ENCODE data around the gene NFIL3. TPM values are rescaled to one million over a fixed set of nuclear protein-coding genes. Genes with fewer than 3 reads are reported as not detected.
A peak's percentile ranks its signal among the peaks of the same experiment; 100 is the strongest.
"Not testable (repeated sequence)": the region's sequence is repeated elsewhere in the genome, so short reads cannot be mapped to it uniquely, and the experiment has no call there.

NFIL3 gene
- total RNA-seq, 1 experiment from 2014 or later = 14.5 TPM

DNA sequence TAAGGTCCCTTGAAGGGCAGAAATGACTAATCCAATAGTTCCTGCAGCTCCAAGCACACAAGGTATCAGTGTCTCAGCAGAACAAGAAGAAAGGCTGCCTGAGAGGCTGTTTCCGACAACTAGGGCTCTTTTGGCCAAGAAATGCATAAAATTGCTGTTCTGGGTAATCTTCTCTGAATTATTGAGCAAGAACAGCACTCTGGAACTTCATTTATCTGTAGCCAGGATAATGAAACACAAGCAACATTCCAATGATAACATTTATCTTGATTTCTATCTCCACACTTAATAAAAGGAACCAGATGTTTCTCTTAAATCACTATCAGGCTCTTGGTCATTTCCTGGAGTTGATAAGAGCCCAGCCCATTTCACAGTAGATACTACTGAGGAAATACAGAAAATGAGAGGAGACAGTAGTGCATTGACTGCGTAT, 44.9 kb downstream of the NFIL3 start:
- DNase-seq (ENCODE audit: low spot score) = peak; percentile 27
- Histone ChIP-seq H3K27me3 (replicated peaks; ENCODE audit: insufficient read depth, low read depth, low read length, poor library complexity) (no peaks in the 10 kb centered on the region), H3K27ac (ENCODE audit: low read depth, low read length, poor library complexity, severe bottlenecking) (no peak overlapping the region), H3K4me3 (ENCODE audit: low read depth, low read length, poor library complexity, severe bottlenecking) (no peak overlapping the region), H3K36me3 (ENCODE audit: insufficient read depth, low read length, poor library complexity, severe bottlenecking) (no peaks in the 10 kb centered on the region), H3K4me1 (ENCODE audit: insufficient read depth, low read length, poor library complexity, severe bottlenecking) (no peaks in the 10 kb centered on the region), H3K9me3 (ENCODE audit: low read depth, low read length, poor library complexity, severe bottlenecking) (no peaks in the 10 kb centered on the region)
- CTCF ChIA-PET = no interaction called here
- BruUV-seq (replicated peaks) = no TSS peak
- POLR2A ChIA-PET (ENCODE audit: low non-redundant PET) = no interaction called here
- intact Hi-C loops (cut with micrococcal nuclease; ENCODE audit: unreplicated experiment) = no loop called here
- no peak for TF ChIP-seq EZH2 (IDR thresholded peaks at IDR 0.05; ENCODE audit: borderline replicate concordance, low read depth, low read length, poor library complexity, severe bottlenecking)
- TF ChIP-seq CTCF (conservative IDR thresholded peaks at IDR 0.05; ENCODE audit: low read depth, low read length) = no peak

DNA sequence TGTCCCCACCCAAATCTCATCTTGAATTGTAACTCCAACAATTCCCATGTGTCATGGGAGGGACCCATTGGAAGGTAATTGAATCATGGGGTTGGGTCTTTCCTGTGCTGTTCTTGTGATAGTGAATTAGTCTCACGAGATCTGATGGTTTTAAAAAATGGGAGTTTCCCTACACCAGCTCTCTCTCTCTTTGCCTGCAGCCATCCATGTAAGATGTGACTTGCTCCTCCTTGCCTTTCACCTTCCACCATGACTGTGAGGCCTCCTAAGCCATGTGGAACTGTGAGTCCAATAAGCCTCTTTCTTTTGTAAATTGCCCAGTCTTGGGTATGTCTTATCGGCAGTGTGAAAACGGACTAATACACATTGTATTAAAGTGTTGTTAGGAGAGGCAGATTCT, 45.6 kb downstream of the NFIL3 start:
- H3K36me3 ChIP-seq (ENCODE audit: insufficient read depth, low read length, poor library complexity, severe bottlenecking); H3K27me3 ChIP-seq (replicated peaks; ENCODE audit: insufficient read depth, low read depth, low read length, poor library complexity); H3K4me3 ChIP-seq (ENCODE audit: low read depth, low read length, poor library complexity, severe bottlenecking); H3K4me1 ChIP-seq (ENCODE audit: insufficient read depth, low read length, poor library complexity, severe bottlenecking); intact Hi-C loops (cut with micrococcal nuclease; ENCODE audit: unreplicated experiment); BruUV-seq (replicated peaks); H3K9me3 ChIP-seq (ENCODE audit: low read depth, low read length, poor library complexity, severe bottlenecking); H3K27ac ChIP-seq (ENCODE audit: low read depth, low read length, poor library complexity, severe bottlenecking); DNase-seq (ENCODE audit: low spot score); CTCF ChIA-PET; POLR2A ChIA-PET (ENCODE audit: low non-redundant PET): not testable (repeated sequence)

DNA sequence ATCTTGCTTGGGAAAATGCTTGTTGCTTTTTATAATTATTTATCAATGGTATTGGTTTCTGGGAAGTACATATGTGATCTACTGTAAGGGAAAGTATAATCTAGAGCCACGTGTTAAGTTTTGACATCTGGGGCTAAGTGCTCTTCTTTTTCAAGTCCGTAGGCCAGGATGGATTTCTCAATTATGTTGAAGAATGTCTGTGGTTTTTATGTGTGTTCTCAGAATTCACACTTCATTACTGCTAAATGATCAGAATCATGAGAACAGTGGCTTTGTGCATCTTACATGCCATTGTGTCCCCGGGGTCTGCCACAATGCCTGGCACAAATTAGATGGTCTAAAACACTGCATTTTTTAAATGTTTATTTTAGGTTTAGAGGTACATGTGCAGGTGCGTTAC, 47.4 kb downstream of the NFIL3 start:
- Histone ChIP-seq H3K27me3 (replicated peaks; ENCODE audit: insufficient read depth, low read depth, low read length, poor library complexity) (no peaks in the 10 kb centered on the region), H3K27ac (ENCODE audit: low read depth, low read length, poor library complexity, severe bottlenecking) (no peak overlapping the region), H3K9me3 (ENCODE audit: low read depth, low read length, poor library complexity, severe bottlenecking) (no peaks in the 10 kb centered on the region), H3K36me3 (ENCODE audit: insufficient read depth, low read length, poor library complexity, severe bottlenecking) (no peaks in the 10 kb centered on the region), H3K4me3 (ENCODE audit: low read depth, low read length, poor library complexity, severe bottlenecking) (no peak overlapping the region), H3K4me1 (ENCODE audit: insufficient read depth, low read length, poor library complexity, severe bottlenecking) (no peaks in the 10 kb centered on the region)
- POLR2A ChIA-PET (ENCODE audit: low non-redundant PET) = no interaction called here
- intact Hi-C loops (cut with micrococcal nuclease; ENCODE audit: unreplicated experiment) = no loop called here
- TF ChIP-seq CTCF (conservative IDR thresholded peaks at IDR 0.05; ENCODE audit: low read depth, low read length) (no peak), EZH2 (IDR thresholded peaks at IDR 0.05; ENCODE audit: borderline replicate concordance, low read depth, low read length, poor library complexity, severe bottlenecking) (no peak)
- no peak for DNase-seq (ENCODE audit: low spot score)
- CTCF ChIA-PET = no interaction called here
- BruUV-seq (replicated peaks) = no TSS peak

DNA sequence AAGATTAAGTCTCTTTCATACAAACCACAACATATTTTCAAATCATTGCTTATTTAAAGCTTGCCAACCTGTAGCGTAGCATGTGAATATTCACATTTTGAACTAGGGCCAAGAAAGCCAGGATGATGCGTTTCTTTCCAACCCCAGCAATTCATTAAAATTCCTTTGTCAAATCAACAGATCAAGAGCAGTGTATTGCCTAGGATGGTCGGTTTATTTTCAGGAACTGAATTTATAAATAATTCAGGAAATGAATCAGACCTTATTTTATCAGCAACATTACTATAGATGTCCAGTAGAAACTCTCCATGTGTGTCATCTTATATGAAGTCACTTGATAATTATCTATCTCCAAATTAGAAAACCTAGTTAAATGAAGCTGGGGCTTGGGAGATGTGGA, 48.7 kb downstream of the NFIL3 start:
- H3K4me3 ChIP-seq (ENCODE audit: low read depth, low read length, poor library complexity, severe bottlenecking) = no peak overlapping the region
- ChIA-PET POLR2A (ENCODE audit: low non-redundant PET) (no interaction called here), CTCF (interaction anchor here (0.6 kb wide), 1 partner anchor 103 kb away, joined by 3 read pairs; no protein-coding TSS in a partner anchor)
- BruUV-seq (replicated peaks) = no TSS peak
- no peaks in the 10 kb centered on the region for H3K9me3 ChIP-seq (ENCODE audit: low read depth, low read length, poor library complexity, severe bottlenecking)
- peak; percentile 41 for DNase-seq (ENCODE audit: low spot score)
- TF ChIP-seq CTCF (conservative IDR thresholded peaks at IDR 0.05; ENCODE audit: low read depth, low read length) (no peak), EZH2 (IDR thresholded peaks at IDR 0.05; ENCODE audit: borderline replicate concordance, low read depth, low read length, poor library complexity, severe bottlenecking) (no peak)
- intact Hi-C loops (cut with micrococcal nuclease; ENCODE audit: unreplicated experiment) = no loop called here
- H3K4me1 ChIP-seq (ENCODE audit: insufficient read depth, low read length, poor library complexity, severe bottlenecking) = no peaks in the 10 kb centered on the region
- H3K36me3 ChIP-seq (ENCODE audit: insufficient read depth, low read length, poor library complexity, severe bottlenecking) = no peaks in the 10 kb centered on the region
- H3K27ac ChIP-seq (ENCODE audit: low read depth, low read length, poor library complexity, severe bottlenecking) = no peak overlapping the region
- no peaks in the 10 kb centered on the region for H3K27me3 ChIP-seq (replicated peaks; ENCODE audit: insufficient read depth, low read depth, low read length, poor library complexity)

All from A673 (cell line).